Astrocyte of the spinal cord (primary cell): ENCODE measurements around the gene ATP6V1D.

Experiments used
- DNase-seq: peaks from one replicate; pipeline ENCODE4 v3.0.0; 2011; ENCODE audit warnings: low read depth, low spot score
- H3K4me3 ChIP-seq: 2 replicates; pipeline ENCODE4 v1.5.1; 2011; ENCODE audit warnings: low read depth, mild to moderate bottlenecking, low read length, moderate library complexity
- in situ Hi-C: cut with HindIII; loops from 2 replicates; pipeline ENCODE4 v1.10.0; 2017; ENCODE audit warnings: low sequenced_read_pairs
- TF ChIP-seq, protein P1 (sequence below): IDR thresholded peaks from 2 replicates; pipeline ENCODE4 v1.5.1; 2012; ENCODE audit warnings: low read depth, mild to moderate bottlenecking, low read length, inconsistent platforms

The ATP6V1D gene

GRCh38 chr14:67395086-67395875, 35.7 kb upstream of the ATP6V1D start:
- in situ Hi-C loops, result no loop called here
- DNase-seq, result no peak
- TF ChIP-seq, protein P1, sequence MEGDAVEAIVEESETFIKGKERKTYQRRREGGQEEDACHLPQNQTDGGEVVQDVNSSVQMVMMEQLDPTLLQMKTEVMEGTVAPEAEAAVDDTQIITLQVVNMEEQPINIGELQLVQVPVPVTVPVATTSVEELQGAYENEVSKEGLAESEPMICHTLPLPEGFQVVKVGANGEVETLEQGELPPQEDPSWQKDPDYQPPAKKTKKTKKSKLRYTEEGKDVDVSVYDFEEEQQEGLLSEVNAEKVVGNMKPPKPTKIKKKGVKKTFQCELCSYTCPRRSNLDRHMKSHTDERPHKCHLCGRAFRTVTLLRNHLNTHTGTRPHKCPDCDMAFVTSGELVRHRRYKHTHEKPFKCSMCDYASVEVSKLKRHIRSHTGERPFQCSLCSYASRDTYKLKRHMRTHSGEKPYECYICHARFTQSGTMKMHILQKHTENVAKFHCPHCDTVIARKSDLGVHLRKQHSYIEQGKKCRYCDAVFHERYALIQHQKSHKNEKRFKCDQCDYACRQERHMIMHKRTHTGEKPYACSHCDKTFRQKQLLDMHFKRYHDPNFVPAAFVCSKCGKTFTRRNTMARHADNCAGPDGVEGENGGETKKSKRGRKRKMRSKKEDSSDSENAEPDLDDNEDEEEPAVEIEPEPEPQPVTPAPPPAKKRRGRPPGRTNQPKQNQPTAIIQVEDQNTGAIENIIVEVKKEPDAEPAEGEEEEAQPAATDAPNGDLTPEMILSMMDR, result no peak

GRCh38 chr14:67393689-67394088, 34.1 kb upstream of the ATP6V1D start:
- H3K4me3 ChIP-seq, result no peak overlapping the region
- in situ Hi-C loops, result no loop called here
- TF ChIP-seq, protein P1, result no peak
- no peak for DNase-seq

More at GRCh38 chr14:67395086-67395875, 35.7 kb upstream of the ATP6V1D start:
- no peak overlapping the region for H3K4me3 ChIP-seq

DNA sequence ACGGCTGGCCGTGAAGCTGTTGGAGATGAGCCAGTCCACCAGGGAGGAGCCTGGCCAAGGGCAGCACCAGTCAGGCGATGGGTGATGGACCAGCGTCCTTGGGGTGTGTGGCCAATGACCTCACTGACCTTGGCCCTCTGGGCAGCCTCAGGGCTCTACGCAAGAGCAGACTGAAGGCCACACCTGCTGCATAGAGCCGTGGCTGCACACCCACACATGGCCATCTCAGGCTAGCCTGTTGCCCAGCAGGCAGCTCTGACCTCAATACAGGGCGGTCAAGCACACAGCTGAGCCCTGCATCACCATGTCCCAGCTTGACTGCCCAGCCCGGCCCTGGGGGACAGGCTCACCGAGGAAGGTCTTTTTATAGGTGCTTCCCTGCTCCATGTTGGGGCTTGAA, 33.2 kb upstream of the ATP6V1D start:
- TF ChIP-seq, protein P1, result no peak
- in situ Hi-C loops, result no loop called here
- no peak for DNase-seq
- H3K4me3 ChIP-seq, result no peak overlapping the region

DNA sequence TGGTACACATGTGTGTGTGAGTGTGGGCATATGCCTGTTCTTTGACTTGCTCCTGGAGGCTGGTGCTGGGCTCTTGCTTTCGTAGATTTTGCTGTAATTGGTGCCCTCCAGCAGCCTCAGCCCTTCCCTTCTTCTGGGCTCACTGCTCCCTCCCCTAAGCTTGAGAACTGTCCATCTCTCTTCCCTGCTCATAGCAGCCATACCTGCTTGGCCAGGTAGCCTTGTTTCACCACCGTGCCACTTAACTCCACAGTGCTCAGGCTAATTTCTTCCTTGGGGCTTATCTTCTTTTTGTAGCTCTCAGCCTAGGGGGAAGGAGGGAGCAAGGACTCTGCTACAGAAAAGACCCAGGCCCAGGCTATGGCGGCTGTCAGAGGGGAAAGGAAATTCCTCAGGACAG, 32.5 kb upstream of the ATP6V1D start:
- no peak for DNase-seq
- TF ChIP-seq, protein P1, result no peak
- no peak overlapping the region for H3K4me3 ChIP-seq
- in situ Hi-C loops, result no loop called here

DNA sequence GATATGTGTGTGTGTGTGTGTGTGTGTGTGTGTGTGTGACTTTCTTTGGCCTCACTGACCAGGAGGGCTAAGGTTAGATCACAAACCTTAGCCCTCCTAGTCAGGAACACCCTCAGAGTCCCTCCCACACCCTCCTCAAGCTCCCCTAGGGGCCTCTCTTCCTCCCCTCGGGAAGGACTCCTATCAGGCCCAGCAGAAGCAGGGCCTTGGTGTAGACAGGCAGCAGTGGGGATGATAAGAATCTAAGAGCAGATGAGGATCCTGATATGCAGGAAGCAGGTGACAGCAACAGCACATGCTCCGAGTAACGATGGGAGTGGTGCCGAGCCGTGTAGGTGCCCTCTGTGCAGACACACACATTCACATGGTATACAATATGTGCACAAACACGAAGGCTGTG, 31.7 kb upstream of the ATP6V1D start:
- DNase-seq, result no peak
- TF ChIP-seq, protein P1, result no peak
- in situ Hi-C loops, result no loop called here
- no peak overlapping the region for H3K4me3 ChIP-seq

DNA sequence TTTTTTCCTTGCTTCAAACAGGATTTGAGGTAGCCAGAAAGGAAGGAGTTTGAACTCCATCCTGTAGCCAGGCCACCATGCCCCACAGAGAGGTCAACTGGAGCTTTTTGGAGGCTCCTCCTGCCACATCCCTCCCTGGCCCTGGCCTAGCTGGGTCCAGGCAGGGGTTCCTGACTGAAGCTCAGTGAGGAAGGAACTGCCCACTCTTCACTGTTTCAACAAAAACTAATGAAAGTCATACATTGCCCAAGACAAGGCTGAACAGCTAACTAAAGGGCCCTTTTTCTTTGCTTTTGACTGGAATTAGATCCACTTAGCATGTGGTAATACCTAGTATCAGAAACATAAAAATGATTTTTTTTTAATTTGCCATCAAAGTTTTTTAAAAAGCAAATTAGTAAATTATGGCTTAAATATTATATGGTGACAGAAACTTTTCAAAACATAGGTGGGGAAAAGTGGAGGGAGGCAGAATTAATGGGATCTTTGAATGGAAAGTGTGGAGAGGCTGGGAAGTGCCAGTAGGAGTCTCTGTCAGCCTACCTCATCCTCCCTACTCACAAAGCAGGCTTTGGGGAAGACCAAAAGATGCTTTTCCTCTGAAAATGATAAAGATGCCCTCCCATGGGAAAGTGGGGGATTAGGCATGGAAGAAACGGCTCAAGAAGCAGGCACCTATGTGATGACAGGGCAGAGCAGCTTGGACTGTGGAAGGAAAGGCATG, 30.4 kb upstream of the ATP6V1D start:
- no peak overlapping the region for H3K4me3 ChIP-seq
- in situ Hi-C loops, result no loop called here
- TF ChIP-seq, protein P1, result no peak
- no peak for DNase-seq
